HG02852 (cell line): ENCODE data around the gene PJA2.
"Not testable (repeated sequence)": the region's sequence is repeated elsewhere in the genome, so short reads cannot be mapped to it uniquely, and the experiment has no call there.

Source experiments
- ATAC-seq: cut with Tn5 transposase; IDR thresholded peaks from one replicate; pipeline ENCODE4 v1.9.1; 2021; ENCODE audit warnings: mild to moderate bottlenecking, moderate library complexity; ENCODE audit not compliant: unreplicated experiment

The PJA2 gene

DNA sequence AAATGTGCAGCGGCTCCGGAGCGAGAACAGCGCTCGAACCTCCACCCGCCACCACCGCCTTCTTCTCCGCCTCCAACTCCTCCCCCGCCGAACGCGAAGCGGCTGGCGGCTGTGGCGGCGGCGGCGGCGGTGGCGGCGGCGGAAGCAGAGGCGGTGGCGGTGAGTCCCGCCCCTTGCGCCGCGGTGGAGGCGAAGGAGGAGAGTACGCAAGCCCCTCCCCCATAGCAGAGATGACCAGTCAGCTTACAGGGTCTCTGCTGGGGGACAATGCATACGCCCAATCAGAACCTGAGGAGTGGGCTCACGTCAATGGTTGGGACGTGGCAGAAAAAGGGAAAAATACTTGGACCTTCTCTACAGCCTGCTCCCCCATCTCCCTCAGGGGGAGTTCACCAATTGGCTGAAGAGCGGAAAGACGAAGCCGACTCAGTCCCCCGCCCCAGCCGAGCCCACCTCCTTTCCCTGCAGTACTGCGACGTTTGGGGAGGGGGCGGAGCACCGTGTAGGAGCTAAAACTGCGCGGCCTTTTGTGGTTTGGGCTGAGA, at the start of gene PJA2:
Gene PJA2 (minus strand): TSS at position 131 of the 545 bp plus-strand sequence. CDS start 26,541 bp downstream, outside the sequence.
- ATAC-seq: peak; percentile 77

- ATAC-seq: peak; percentile 100
These were observed 45.9 kb upstream of the PJA2 start for GRCh38 chr5:109455598-109456096.

DNA sequence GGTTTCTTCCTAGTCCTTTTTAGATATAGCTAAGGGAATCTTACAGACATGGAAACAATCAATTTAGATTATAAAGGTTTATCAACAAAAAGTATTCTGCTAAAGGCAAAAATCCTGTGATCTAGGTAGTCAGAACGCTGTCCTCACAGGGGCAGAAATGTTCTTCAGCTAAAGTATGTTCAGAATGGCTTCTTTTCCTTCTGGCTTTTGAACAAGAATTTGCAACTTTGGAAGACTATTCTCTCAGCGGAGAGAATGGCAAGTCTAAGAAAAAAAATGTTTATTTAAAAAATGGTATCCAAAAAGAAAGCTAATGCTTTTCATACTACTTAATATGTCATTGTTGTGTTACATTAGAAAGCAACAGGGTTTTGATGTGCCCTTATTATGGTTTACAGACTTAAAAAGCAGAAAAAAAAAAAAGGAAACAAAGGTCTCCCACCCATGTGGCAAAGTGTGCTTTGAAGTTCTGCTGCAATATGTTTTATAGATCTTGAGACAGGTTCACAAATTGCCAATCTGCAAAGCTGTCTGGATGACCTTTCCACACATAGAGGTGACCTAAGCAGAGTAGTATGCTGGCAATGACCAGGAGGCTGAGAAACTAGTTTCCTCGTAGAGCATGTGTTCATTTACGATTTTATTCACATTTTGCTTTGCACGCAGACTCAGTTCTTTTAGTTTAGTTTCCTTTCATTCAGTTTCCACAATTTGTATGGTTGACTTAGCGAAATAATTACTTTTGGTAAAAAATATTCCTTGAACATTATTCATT, 45.1 kb upstream of the PJA2 start:
- no peak for ATAC-seq

DNA sequence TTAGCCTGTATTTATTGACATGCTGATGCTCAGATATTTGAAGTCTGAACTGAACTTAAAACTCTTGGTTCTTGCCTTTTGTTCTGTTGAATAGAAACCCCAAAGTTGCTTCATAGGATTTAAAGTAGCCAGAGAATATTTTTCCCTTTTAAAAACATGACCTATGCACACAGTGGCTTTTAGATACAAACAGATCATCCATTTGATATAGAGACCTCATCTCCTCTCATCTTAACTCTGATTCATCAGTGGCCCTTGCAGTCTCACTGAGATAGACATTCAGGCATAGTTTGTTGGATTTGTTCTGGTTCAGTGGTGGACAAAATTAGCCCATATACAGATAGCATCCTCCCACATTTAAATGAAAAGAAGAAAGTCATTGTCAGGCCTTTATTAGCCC, 43.5 kb upstream of the PJA2 start:
- no peak for ATAC-seq

- ATAC-seq: no peak
These were observed 42.9 kb upstream of the PJA2 start for GRCh38 chr5:109452661-109453060.

DNA sequence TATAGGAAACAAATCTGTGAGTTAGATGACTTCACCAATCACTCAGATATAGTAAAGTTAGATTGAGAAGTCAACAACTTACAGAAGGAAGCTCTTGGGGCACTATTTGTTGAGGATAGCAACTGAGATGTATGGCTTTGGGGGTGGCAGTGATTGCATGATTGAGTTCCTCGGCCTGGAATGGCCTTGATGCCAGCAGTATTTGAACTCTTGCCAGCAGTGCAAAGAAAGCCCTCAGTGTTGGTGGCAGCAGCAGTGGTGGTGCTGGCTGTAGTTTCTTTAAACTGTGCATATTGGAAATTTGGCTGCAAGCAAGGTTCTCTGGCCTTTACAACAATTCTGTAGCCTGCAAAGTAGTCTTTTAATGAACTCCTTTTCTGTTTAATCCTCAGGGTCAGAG, 41.4 kb upstream of the PJA2 start:
- ATAC-seq: no peak

GRCh38 chr5:109450129-109450877, 40.5 kb upstream of the PJA2 start:
- no peak for ATAC-seq

- no peak for ATAC-seq
These were observed 39.1 kb upstream of the PJA2 start for GRCh38 chr5:109448838-109449237.

GRCh38 chr5:109439590-109439989, 29.8 kb upstream of the PJA2 start:
- no peak for ATAC-seq

GRCh38 chr5:109426075-109426474, 16.3 kb upstream of the PJA2 start:
- no peak for ATAC-seq

GRCh38 chr5:109425521-109425920, 15.7 kb upstream of the PJA2 start:
- ATAC-seq: not testable (repeated sequence)

GRCh38 chr5:109421956-109422355, 12.2 kb upstream of the PJA2 start:
- ATAC-seq: no peak

DNA sequence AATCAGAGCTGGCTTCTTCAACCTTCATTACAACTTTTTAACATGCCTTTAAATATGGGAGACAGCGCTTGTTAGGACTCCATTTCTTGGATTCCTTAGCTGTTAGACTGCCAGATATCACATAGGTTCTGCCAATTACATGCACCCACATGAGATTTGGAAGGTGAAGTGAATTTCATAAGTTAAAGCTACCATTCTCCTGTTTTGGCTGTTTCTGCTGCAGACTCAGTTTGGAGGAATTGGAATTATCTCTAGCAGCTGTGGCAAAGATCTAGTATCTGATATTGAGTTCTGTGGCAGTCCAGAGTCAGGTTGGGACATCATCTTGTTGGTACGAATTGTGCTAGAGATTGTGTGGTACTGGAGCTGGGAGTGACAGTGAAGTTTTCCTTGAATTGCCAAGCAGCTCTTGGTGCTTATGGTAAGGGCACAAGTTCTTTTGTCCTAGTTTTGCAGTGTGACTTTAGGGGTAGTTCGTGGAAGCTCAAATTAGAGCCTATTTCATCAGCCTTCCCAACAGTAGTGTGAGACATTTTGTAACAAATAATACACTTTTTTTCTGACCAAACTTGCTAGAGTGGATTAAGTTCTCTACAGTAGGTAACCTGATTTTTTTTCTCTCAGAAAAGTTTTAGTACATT, 9.1 kb upstream of the PJA2 start:
- ATAC-seq: no peak

DNA sequence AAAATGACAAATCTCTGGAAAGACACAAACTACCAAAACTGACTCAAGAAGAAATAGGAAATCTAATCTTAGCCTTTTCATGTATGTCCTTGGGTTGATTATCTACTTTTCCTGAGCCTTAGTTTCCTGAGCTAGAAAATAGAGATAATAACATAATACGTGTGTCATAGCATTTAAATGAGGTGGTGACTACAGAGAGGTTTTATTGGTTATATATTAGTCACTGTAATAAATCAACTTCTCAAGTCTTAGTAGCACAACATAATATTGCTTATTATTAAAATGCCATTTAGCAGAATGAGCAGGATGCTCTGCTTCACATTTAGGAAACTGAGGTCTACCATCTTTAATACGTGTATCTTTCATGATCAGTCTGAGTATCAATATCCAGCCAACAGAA, 7.1 kb upstream of the PJA2 start:
- ATAC-seq: no peak

DNA sequence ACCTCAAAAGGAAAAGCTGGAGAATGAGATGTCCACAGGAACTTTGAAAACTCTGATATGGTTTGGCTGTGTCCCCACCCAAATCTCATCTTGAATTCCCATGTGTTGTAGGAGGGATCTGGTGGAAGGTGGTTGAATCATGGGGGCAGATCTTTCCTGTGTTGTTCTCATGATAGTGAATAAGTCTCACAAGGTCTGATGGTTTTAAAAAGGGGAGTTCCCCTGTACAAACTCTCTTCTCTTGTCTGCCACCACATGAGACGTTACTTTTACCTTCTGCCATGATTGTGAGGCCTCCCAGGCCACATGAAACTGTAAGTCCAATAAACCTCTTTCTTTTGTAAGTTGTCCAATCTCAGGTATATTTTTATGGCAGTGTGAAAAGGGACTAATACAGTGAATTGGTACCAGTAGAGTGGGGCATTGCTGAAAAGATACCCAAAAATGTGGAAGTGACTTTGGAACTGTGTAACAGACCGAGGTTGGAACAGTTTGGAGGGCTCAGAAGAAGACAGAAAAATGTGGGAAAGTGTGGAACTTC, 4.2 kb upstream of the PJA2 start:
- not testable (repeated sequence) for ATAC-seq

GRCh38 chr5:109413458-109413857, 3.7 kb upstream of the PJA2 start:
- no peak for ATAC-seq

DNA sequence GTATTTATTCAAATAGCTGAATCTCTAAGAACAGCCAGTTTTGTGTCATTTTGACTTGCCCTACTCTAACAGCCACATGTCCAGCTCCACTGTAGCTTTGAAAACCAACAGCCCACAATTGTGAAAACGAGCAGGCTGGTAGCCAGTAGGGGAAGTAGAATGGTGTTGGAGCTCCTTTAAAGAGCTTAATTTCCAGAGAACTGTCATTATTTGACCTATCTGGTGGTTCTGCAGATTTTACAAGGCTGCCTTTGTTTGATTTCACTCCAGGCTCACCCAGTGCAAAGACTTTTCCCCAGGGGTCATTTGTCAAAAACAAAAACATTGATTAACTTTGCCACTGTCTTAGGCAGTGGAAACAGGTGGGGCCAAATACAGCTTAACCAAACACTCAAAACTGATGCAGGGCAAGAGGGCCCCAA, 3.2 kb upstream of the PJA2 start:
- no peak for ATAC-seq

DNA sequence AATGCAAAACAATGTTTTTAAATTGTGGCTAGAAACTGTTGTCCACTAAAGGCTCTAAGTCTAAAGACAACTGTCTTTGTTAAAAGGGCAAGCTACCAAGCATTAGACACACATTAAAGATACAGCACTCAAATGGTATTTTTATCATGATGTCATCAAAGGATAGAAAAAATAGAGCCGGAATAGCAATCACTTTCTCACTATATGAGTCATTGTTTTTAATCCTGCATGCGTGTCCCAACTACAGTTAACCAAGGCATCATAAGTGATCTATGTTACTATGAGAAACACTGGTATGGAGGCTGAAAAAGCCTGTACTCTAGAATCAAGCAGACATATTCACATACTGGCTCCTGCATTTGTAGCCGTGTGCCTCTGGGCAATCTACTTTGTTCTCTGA, 1.9 kb upstream of the PJA2 start:
- no peak for ATAC-seq

GRCh38 chr5:109411149-109411514, 1.4 kb upstream of the PJA2 start:
- ATAC-seq: no peak

GRCh38 chr5:109410389-109411148, 795 bp upstream of the PJA2 start:
- ATAC-seq: peak; percentile 12
